GM23338 (cell line): ENCODE results near the gene SEZ6L. TPM values are rescaled to one million over a fixed set of nuclear protein-coding genes. Genes with fewer than 3 reads are reported as not detected.

Source experiments
- ATAC-seq: fragments of 200-7000 bp; cut with Tn5 transposase; 3 replicates; pipeline ENCODE4 v1.9.1; 2020
- DNase-seq: peaks from one replicate; pipeline ENCODE4 v3.0.0-alpha.2; 2015; ENCODE audit warnings: low spot score
- H2AFZ ChIP-seq: fragments of 200-600 bp; sonication (generic); 2 replicates; pipeline ENCODE4 v1.8.0; 2016; ENCODE audit warnings: antibody characterized with exemption, mild to moderate bottlenecking, moderate library complexity
- H3F3A ChIP-seq: fragments of 200-600 bp; sonication (generic); replicated peaks from 2 replicates; pipeline ENCODE4 v1.8.0; 2017; ENCODE audit warnings: antibody characterized with exemption, mixed run types, low read depth
- H3K27ac ChIP-seq: fragments of 200-600 bp; sonication (generic); 2 replicates; pipeline ENCODE4 v1.6.1; 2016; ENCODE audit warnings: low read depth
- H3K27me3 ChIP-seq: fragments of 200-600 bp; sonication (generic); 2 replicates; pipeline ENCODE4 v1.8.0; 2016; ENCODE audit warnings: mild to moderate bottlenecking, mixed run types, moderate library complexity; ENCODE audit not compliant: insufficient read depth
- H3K36me3 ChIP-seq: fragments of 200-600 bp; sonication (generic); 2 replicates; pipeline ENCODE4 v1.8.0; 2016; ENCODE audit warnings: mild to moderate bottlenecking; ENCODE audit not compliant: insufficient read depth
- H3K4me1 ChIP-seq: fragments of 200-600 bp; sonication (generic); 2 replicates; pipeline ENCODE4 v1.8.0; 2016; ENCODE audit warnings: mild to moderate bottlenecking, moderate library complexity; ENCODE audit not compliant: insufficient read depth
- H3K4me2 ChIP-seq: fragments of 200-600 bp; sonication (generic); 2 replicates; pipeline ENCODE4 v1.7.1; 2017; ENCODE audit warnings: mixed run types
- H3K4me3 ChIP-seq: fragments of 200-600 bp; sonication (generic); 2 replicates; pipeline ENCODE4 v1.6.1; 2016; ENCODE audit warnings: mixed run types
- H3K79me2 ChIP-seq: fragments of 200-600 bp; sonication (generic); replicated peaks from 2 replicates; pipeline ENCODE4 v1.8.0; 2017; ENCODE audit warnings: mild to moderate bottlenecking; ENCODE audit not compliant: insufficient read depth
- H3K9me2 ChIP-seq: fragments of 200-600 bp; sonication (generic); 2 replicates; pipeline ENCODE4 v1.8.0; 2017; ENCODE audit not compliant: insufficient read depth
- H4K20me1 ChIP-seq: fragments of 200-600 bp; sonication (generic); replicated peaks from 2 replicates; pipeline ENCODE4 v1.8.0; 2017; ENCODE audit warnings: mild to moderate bottlenecking; ENCODE audit not compliant: insufficient read depth
- H3K27ac Mint-ChIP-seq: 2 replicates; pipeline ENCODE4 v1.8.0; 2020; ENCODE audit warnings: inconsistent platforms, mild to moderate bottlenecking, moderate library complexity, mixed read lengths
- H3K27me3 Mint-ChIP-seq: 3 replicates; pipeline ENCODE4 v1.8.0; 2022; ENCODE audit warnings: low read depth, mild to moderate bottlenecking, moderate library complexity, mixed read lengths, inconsistent platforms; ENCODE audit not compliant: insufficient read depth, poor library complexity
- H3K36me3 Mint-ChIP-seq: 3 replicates; pipeline ENCODE4 v1.8.0; 2021; ENCODE audit warnings: low read depth, mild to moderate bottlenecking, inconsistent platforms, moderate library complexity, mixed read lengths
- H3K4me1 Mint-ChIP-seq: 3 replicates; pipeline ENCODE4 v1.8.0; 2020; ENCODE audit warnings: mild to moderate bottlenecking, inconsistent platforms, mixed read lengths
- H3K4me3 Mint-ChIP-seq: 3 replicates; pipeline ENCODE4 v1.8.0; 2021; ENCODE audit warnings: moderate library complexity, mild to moderate bottlenecking, inconsistent platforms, mixed read lengths
- H3K9me3 Mint-ChIP-seq: 3 replicates; pipeline ENCODE4 v1.8.0; 2020; ENCODE audit warnings: moderate library complexity, mild to moderate bottlenecking, inconsistent platforms, mixed read lengths
- CREB1 ChIP-seq: fragments of 250-450 bp; sonication (Bioruptor Pico); IDR thresholded peaks from 2 replicates; pipeline ENCODE4 v1.5.0; 2020; ENCODE audit warnings: low read depth, mild to moderate bottlenecking, moderate library complexity
- EZH2 ChIP-seq: fragments of 200-600 bp; sonication (generic); IDR thresholded peaks from one replicate; pipeline ENCODE4 v1.8.0; 2017; ENCODE audit warnings: antibody characterized with exemption, mild to moderate bottlenecking, low read depth; ENCODE audit not compliant: unreplicated experiment
- EZH2phosphoT487 ChIP-seq: fragments of 200-600 bp; sonication (generic); IDR thresholded peaks from one replicate; pipeline ENCODE4 v1.8.1; 2018; ENCODE audit warnings: antibody characterized with exemption; ENCODE audit not compliant: unreplicated experiment
- JUNB ChIP-seq: IDR thresholded peaks from one replicate; pipeline ENCODE4 v1.6.1; 2016; ENCODE audit warnings: antibody characterized with exemption; ENCODE audit not compliant: unreplicated experiment
- NANOG ChIP-seq: IDR thresholded peaks from 2 replicates; pipeline ENCODE4 v1.6.1; 2016; ENCODE audit warnings: antibody characterized with exemption, borderline replicate concordance
- POLR2AphosphoS5 ChIP-seq: IDR thresholded peaks from 2 replicates; pipeline ENCODE4 v1.6.1; 2016; ENCODE audit warnings: antibody characterized with exemption, low read depth
- STAT1 ChIP-seq: IDR thresholded peaks from one replicate; pipeline ENCODE4 v1.6.1; 2016; ENCODE audit warnings: antibody characterized with exemption; ENCODE audit not compliant: unreplicated experiment
- ZNF114 ChIP-seq: fragments of 250-450 bp; sonication (Bioruptor Pico); IDR thresholded peaks from 2 replicates; pipeline ENCODE4 v1.5.0; 2020; ENCODE audit warnings: mild to moderate bottlenecking, moderate library complexity
- ZNF331 ChIP-seq: fragments of 250-450 bp; sonication (Bioruptor Pico); IDR thresholded peaks from 2 replicates; pipeline ENCODE4 v1.5.0; 2020; ENCODE audit warnings: low read depth, mild to moderate bottlenecking, moderate library complexity
- polyA plus RNA-seq: library from polyadenylated mRNA; unstranded; fragments of >200 nt; fragmentation: Nextera tagmentation; extraction: Ambion mirVana; gene quantifications from 2 replicates; pipeline ENCODE4 v1.2.1, GENCODE V29; 2016
- total RNA-seq: library from RNA; depleted of rRNA; stranded (reverse); fragments of >200 nt; shearing (Covaris generic); gene quantifications from 2 replicates; pipeline ENCODE4 v1.2.3, GENCODE V29; 2014
- TF ChIP-seq, protein P1 (sequence below): IDR thresholded peaks from 2 replicates; pipeline ENCODE4 v1.6.1; 2016; ENCODE audit warnings: antibody characterized with exemption

SEZ6L gene
- total and polyA plus RNA-seq, 2 experiments from 2014 or later, result 0.13 to 0.24 TPM

DNA sequence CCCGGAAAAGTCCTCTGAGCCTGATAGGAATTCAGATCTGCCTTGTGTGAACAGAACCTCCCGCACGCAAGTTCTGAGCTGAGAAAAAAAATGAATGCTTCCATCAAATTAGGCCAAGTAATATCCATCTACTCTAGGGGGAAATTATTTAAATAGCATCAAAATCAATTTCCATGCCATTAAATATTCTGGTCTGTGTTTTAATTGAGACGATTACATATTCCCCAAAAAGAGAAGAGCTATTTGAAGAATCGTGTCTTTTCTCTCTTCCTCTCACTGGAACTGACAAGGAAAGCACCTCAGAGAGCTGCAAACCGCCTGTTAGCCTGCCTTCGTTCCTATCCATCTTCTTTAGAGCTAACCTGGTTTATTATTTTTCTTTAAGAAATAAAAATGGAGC is 96.0 kb downstream of the SEZ6L start:
- H3K9me3 Mint-ChIP-seq, result no peaks in the 10 kb centered on the region
- no peak for ATAC-seq
- no peak overlapping the region for H3K4me3 Mint-ChIP-seq

GRCh38 chr22:26265909-26266308 is 96.6 kb downstream of the SEZ6L start:
- H3K9me3 Mint-ChIP-seq, result no peaks in the 10 kb centered on the region
- no peaks in the 10 kb centered on the region for H3K9me2 ChIP-seq
- H3K27me3 Mint-ChIP-seq, result no peaks in the 10 kb centered on the region
- no peak overlapping the region for H3K4me3 Mint-ChIP-seq
- DNase-seq (no peak), ATAC-seq (no peak)
- no peaks in the 10 kb centered on the region for H3K36me3 ChIP-seq
- no peaks in the 10 kb centered on the region; the same call in 1 of the 2 replicates for H3K27me3 ChIP-seq
- no peak overlapping the region for H3K27ac Mint-ChIP-seq
- no peak overlapping the region for H3K27ac ChIP-seq
- 0 out of 3 replicates have a peak, but pooled peaks cover 2% of the 10 kb centered on the region for H3K4me1 Mint-ChIP-seq
- no peak overlapping the region for H3K4me2 ChIP-seq
- no peak overlapping the region for H3K4me3 ChIP-seq
- no peak for TF ChIP-seq JUNB
- no peak for TF ChIP-seq STAT1
- H3F3A ChIP-seq, result no peaks in the 10 kb centered on the region
- H2AFZ ChIP-seq, result no peak overlapping the region
- no peaks in the 10 kb centered on the region; the same call in 1 of the 2 replicates for H4K20me1 ChIP-seq
- no peaks in the 10 kb centered on the region for H3K79me2 ChIP-seq
- H3K36me3 Mint-ChIP-seq, result no peaks in the 10 kb centered on the region
- H3K4me1 ChIP-seq, result no peaks in the 10 kb centered on the region

More for the DNA sequence above, 96.0 kb downstream of the SEZ6L start:
- Histone ChIP-seq H3K4me3 (no peak overlapping the region), H3K79me2 (no peaks in the 10 kb centered on the region), H2AFZ (no peak overlapping the region), H3K4me1 (no peaks in the 10 kb centered on the region), H3F3A (no peaks in the 10 kb centered on the region), H4K20me1 (no peaks in the 10 kb centered on the region; the same call in 1 of the 2 replicates), H3K9me2 (no peaks in the 10 kb centered on the region), H3K4me2 (no peak overlapping the region), H3K27ac (no peak overlapping the region), H3K36me3 (no peaks in the 10 kb centered on the region), H3K27me3 (no peaks in the 10 kb centered on the region; the same call in 1 of the 2 replicates)
- Mint-ChIP-seq H3K27ac (no peak overlapping the region), H3K4me1 (0 out of 3 replicates have a peak, but pooled peaks cover 2% of the 10 kb centered on the region), H3K27me3 (no peaks in the 10 kb centered on the region), H3K36me3 (no peaks in the 10 kb centered on the region)
- DNase-seq, result no peak
- TF ChIP-seq ZNF331 (CRISPR knock-in tag) (no peak), POLR2AphosphoS5 (no peak), CREB1 (CRISPR knock-in tag) (no peak), EZH2 (no peak), NANOG (no peak)
- TF ChIP-seq, protein P1, sequence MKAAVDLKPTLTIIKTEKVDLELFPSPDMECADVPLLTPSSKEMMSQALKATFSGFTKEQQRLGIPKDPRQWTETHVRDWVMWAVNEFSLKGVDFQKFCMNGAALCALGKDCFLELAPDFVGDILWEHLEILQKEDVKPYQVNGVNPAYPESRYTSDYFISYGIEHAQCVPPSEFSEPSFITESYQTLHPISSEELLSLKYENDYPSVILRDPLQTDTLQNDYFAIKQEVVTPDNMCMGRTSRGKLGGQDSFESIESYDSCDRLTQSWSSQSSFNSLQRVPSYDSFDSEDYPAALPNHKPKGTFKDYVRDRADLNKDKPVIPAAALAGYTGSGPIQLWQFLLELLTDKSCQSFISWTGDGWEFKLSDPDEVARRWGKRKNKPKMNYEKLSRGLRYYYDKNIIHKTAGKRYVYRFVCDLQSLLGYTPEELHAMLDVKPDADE, result no peak

DNA sequence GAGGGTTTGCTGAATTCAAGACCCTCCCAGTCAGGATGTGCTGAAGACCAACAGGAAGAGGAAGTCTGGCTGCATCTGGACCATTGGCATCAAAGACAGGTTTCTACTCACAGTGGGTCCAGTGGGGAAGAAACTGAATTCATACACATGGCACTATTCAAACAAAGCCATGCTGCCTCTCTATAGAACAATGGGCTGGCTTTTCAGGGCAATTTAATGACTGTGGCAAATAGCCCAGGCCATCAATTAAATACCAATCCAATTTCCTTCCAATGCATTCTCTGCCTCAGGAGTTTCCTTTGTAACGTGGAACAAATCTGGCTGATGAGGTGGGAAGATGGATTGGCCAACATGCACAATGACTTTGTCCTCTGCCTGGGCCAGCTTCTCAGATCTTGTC is 98.6 kb downstream of the SEZ6L start:
- no peak overlapping the region for H3K4me3 Mint-ChIP-seq
- ATAC-seq, result no peak
- Histone ChIP-seq H2AFZ (no peak overlapping the region), H3K27ac (no peak overlapping the region), H3K9me2 (no peaks in the 10 kb centered on the region), H3F3A (no peaks in the 10 kb centered on the region), H3K4me3 (no peak overlapping the region), H3K27me3 (no peaks in the 10 kb centered on the region), H4K20me1 (no peaks in the 10 kb centered on the region), H3K36me3 (no peaks in the 10 kb centered on the region), H3K4me2 (no peak overlapping the region), H3K4me1 (no peaks in the 10 kb centered on the region), H3K79me2 (no peaks in the 10 kb centered on the region)
- no peak for DNase-seq
- H3K9me3 Mint-ChIP-seq, result no peaks in the 10 kb centered on the region
- H3K27me3 Mint-ChIP-seq, result no peaks in the 10 kb centered on the region
- H3K4me1 Mint-ChIP-seq, result 0 out of 3 replicates have a peak, but pooled peaks cover 2% of the 10 kb centered on the region
- no peaks in the 10 kb centered on the region for H3K36me3 Mint-ChIP-seq
- no peak overlapping the region for H3K27ac Mint-ChIP-seq
- TF ChIP-seq CREB1 (CRISPR knock-in tag) (no peak), EZH2 (no peak), NANOG (no peak), ZNF114 (CRISPR knock-in tag) (no peak), ZNF331 (CRISPR knock-in tag) (no peak), EZH2phosphoT487 (no peak), JUNB (no peak)
